SJCRH30 (cell line): ENCODE results near the gene KARS1. TPM values are rescaled to one million over a fixed set of nuclear protein-coding genes. Genes with fewer than 3 reads are reported as not detected.
"Not testable (repeated sequence)": the region's sequence is repeated elsewhere in the genome, so short reads cannot be mapped to it uniquely, and the experiment has no call there.

Source experiments
- DNase-seq, 2 experiments: peaks; one replicate each; pipeline ENCODE4 v3.0.0-alpha.2; 2015 to 2020
- H3K27ac ChIP-seq: fragments of 250-450 bp; sonication (Bioruptor Pico); 2 replicates; pipeline ENCODE4 v1.5.1; 2020; ENCODE audit warnings: mild to moderate bottlenecking, moderate library complexity
- H3K27me3 ChIP-seq: fragments of 250-450 bp; sonication (Bioruptor Pico); 2 replicates; pipeline ENCODE4 v1.5.1; 2020; ENCODE audit warnings: mild to moderate bottlenecking, moderate library complexity
- H3K36me3 ChIP-seq: fragments of 250-450 bp; sonication (Bioruptor Pico); 2 replicates; pipeline ENCODE4 v1.5.1; 2020; ENCODE audit warnings: mild to moderate bottlenecking, moderate library complexity
- H3K4me1 ChIP-seq: fragments of 250-450 bp; sonication (Bioruptor Pico); 2 replicates; pipeline ENCODE4 v1.5.1; 2020; ENCODE audit warnings: mild to moderate bottlenecking, moderate library complexity
- H3K4me3 ChIP-seq: fragments of 250-450 bp; sonication (Bioruptor Pico); 2 replicates; pipeline ENCODE4 v1.5.1; 2020; ENCODE audit warnings: mild to moderate bottlenecking, moderate library complexity
- H3K9me3 ChIP-seq: fragments of 250-450 bp; sonication (Bioruptor Pico); replicated peaks from 2 replicates; pipeline ENCODE4 v1.5.1; 2020; ENCODE audit warnings: mild to moderate bottlenecking, moderate library complexity
- total RNA-seq: library from RNA; depleted of rRNA; stranded (reverse); fragments of >200 nt; shearing (Covaris generic); gene quantifications from 2 replicates; pipeline ENCODE4 v1.2.3, GENCODE V29; 2014

The KARS1 gene
- total RNA-seq, 1 experiment from 2014 or later: 151 TPM

GRCh38 chr16:75615619-75616018 lies 31.8 kb downstream of the KARS1 start:
- no peak overlapping the region for H3K4me3 ChIP-seq
- H3K36me3 ChIP-seq: peaks cover 4% of the 10 kb centered on the region
- no peak for DNase-seq
- H3K4me1 ChIP-seq: no peaks in the 10 kb centered on the region
- H3K27me3 ChIP-seq: no peaks in the 10 kb centered on the region
- H3K9me3 ChIP-seq: no peaks in the 10 kb centered on the region
- no peak overlapping the region for H3K27ac ChIP-seq

GRCh38 chr16:75614066-75614897 lies 33.2 kb downstream of the KARS1 start:
- no peak overlapping the region for H3K4me3 ChIP-seq
- DNase-seq: no peak
- H3K9me3 ChIP-seq: no peaks in the 10 kb centered on the region
- H3K36me3 ChIP-seq: peaks cover 5% of the 10 kb centered on the region
- no peak overlapping the region for H3K27ac ChIP-seq
- H3K27me3 ChIP-seq: no peaks in the 10 kb centered on the region
- no peaks in the 10 kb centered on the region for H3K4me1 ChIP-seq

- Histone ChIP-seq H3K4me1 (no peaks in the 10 kb centered on the region), H3K4me3 (no peak overlapping the region), H3K27me3 (no peaks in the 10 kb centered on the region), H3K9me3 (no peaks in the 10 kb centered on the region), H3K27ac (no peak overlapping the region), H3K36me3 (peaks cover 35% of the 10 kb centered on the region)
- DNase-seq: no peak
These were observed 41.0 kb downstream of the KARS1 start for GRCh38 chr16:75606507-75606906.

GRCh38 chr16:75603241-75603640 lies 44.2 kb downstream of the KARS1 start:
- Histone ChIP-seq H3K9me3 (no peaks in the 10 kb centered on the region), H3K4me3 (no peak overlapping the region), H3K27me3 (no peaks in the 10 kb centered on the region), H3K4me1 (no peaks in the 10 kb centered on the region), H3K36me3 (peaks cover 37% of the 10 kb centered on the region), H3K27ac (no peak overlapping the region)
- no peak for DNase-seq

GRCh38 chr16:75599452-75600277 lies 47.8 kb downstream of the KARS1 start:
- no peaks in the 10 kb centered on the region for H3K27me3 ChIP-seq
- H3K9me3 ChIP-seq: no peaks in the 10 kb centered on the region
- no peaks in the 10 kb centered on the region for H3K4me1 ChIP-seq
- DNase-seq: no peak
- no peak overlapping the region for H3K27ac ChIP-seq
- H3K36me3 ChIP-seq: peaks cover 29% of the 10 kb centered on the region
- H3K4me3 ChIP-seq: no peak overlapping the region

GRCh38 chr16:75593825-75594820 lies 53.3 kb downstream of the KARS1 start:
- no peak overlapping the region for H3K4me3 ChIP-seq
- H3K4me1 ChIP-seq: no peaks in the 10 kb centered on the region
- no peaks in the 10 kb centered on the region for H3K9me3 ChIP-seq
- H3K27me3 ChIP-seq: no peaks in the 10 kb centered on the region
- H3K27ac ChIP-seq: no peak overlapping the region
- no peak for DNase-seq
- H3K36me3 ChIP-seq: no peaks in the 10 kb centered on the region

GRCh38 chr16:75593308-75593707 lies 54.2 kb downstream of the KARS1 start:
- H3K36me3 ChIP-seq: no peaks in the 10 kb centered on the region
- no peak for DNase-seq
- no peaks in the 10 kb centered on the region for H3K27me3 ChIP-seq
- no peak overlapping the region for H3K4me3 ChIP-seq
- no peak overlapping the region for H3K27ac ChIP-seq
- H3K4me1 ChIP-seq: no peaks in the 10 kb centered on the region
- H3K9me3 ChIP-seq: no peaks in the 10 kb centered on the region

GRCh38 chr16:75591927-75592326 lies 55.5 kb downstream of the KARS1 start:
- not testable (repeated sequence) for DNase-seq, H3K36me3 ChIP-seq, H3K27ac ChIP-seq, H3K4me1 ChIP-seq, H3K27me3 ChIP-seq, H3K9me3 ChIP-seq, H3K4me3 ChIP-seq

GRCh38 chr16:75590920-75591843 lies 56.3 kb downstream of the KARS1 start:
- DNase-seq: no peak
- H3K27ac ChIP-seq: no peak overlapping the region
- H3K4me3 ChIP-seq: no peak overlapping the region
- no peaks in the 10 kb centered on the region for H3K27me3 ChIP-seq
- H3K9me3 ChIP-seq: no peaks in the 10 kb centered on the region
- no peaks in the 10 kb centered on the region for H3K36me3 ChIP-seq
- no peaks in the 10 kb centered on the region for H3K4me1 ChIP-seq

- no peak overlapping the region for H3K27ac ChIP-seq
These were observed 58.2 kb downstream of the KARS1 start for GRCh38 chr16:75589306-75589705.

GRCh38 chr16:75588716-75589115 lies 58.7 kb downstream of the KARS1 start:
- Histone ChIP-seq H3K27me3 (no peaks in the 10 kb centered on the region), H3K4me1 (no peaks in the 10 kb centered on the region), H3K27ac (no peak overlapping the region), H3K9me3 (no peaks in the 10 kb centered on the region), H3K4me3 (no peak overlapping the region), H3K36me3 (no peaks in the 10 kb centered on the region)
- DNase-seq: no peak

More at GRCh38 chr16:75589306-75589705, 58.2 kb downstream of the KARS1 start:
- DNase-seq: no peak
- H3K27me3 ChIP-seq: no peaks in the 10 kb centered on the region
- H3K36me3 ChIP-seq: no peaks in the 10 kb centered on the region
- no peaks in the 10 kb centered on the region for H3K9me3 ChIP-seq
- H3K4me3 ChIP-seq: no peak overlapping the region
- H3K4me1 ChIP-seq: no peaks in the 10 kb centered on the region

GRCh38 chr16:75584108-75584507 lies 63.4 kb downstream of the KARS1 start:
- DNase-seq: no peak
- no peak overlapping the region for H3K27ac ChIP-seq
- no peak overlapping the region for H3K4me3 ChIP-seq

GRCh38 chr16:75579281-75579834 lies 68.1 kb downstream of the KARS1 start:
- no peak for DNase-seq
- peaks cover 3% of the 10 kb centered on the region; the same call in 1 of the 2 replicates for H3K36me3 ChIP-seq
- H3K9me3 ChIP-seq: no peaks in the 10 kb centered on the region

More at GRCh38 chr16:75584108-75584507, 63.4 kb downstream of the KARS1 start:
- no peaks in the 10 kb centered on the region for H3K27me3 ChIP-seq
- no peaks in the 10 kb centered on the region for H3K36me3 ChIP-seq
- no peaks in the 10 kb centered on the region for H3K4me1 ChIP-seq
- H3K9me3 ChIP-seq: no peaks in the 10 kb centered on the region

More at GRCh38 chr16:75579281-75579834, 68.1 kb downstream of the KARS1 start:
- Histone ChIP-seq H3K27ac (no peak overlapping the region), H3K4me3 (no peak overlapping the region), H3K4me1 (no peaks in the 10 kb centered on the region), H3K27me3 (no peaks in the 10 kb centered on the region)
